ENCODE data around the gene AFDN.

The AFDN gene

GRCh38 chr6:168004023-168004422 is 177.3 kb downstream of the AFDN start:
- DNase-seq: no peak

DNA sequence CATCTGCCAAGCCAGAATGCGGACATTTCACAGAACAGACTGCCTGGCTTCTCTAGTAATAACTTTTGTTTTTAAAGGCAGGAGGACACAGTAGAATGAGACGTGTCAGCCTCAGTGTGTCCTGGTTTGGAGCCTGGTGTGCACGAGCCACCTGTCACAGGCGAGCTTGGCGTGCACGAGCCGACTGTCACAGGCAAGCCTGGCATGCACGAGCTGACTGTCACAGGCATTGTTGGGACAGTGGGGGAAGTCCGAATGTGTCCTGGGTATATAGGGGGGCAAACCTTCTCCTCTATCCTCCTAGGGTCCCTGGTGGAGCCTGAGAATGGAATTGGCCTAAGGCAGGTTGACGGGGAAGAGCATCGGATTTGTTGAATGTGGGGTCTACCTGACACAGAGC is 178.2 kb downstream of the AFDN start:
- no peak for DNase-seq

DNA sequence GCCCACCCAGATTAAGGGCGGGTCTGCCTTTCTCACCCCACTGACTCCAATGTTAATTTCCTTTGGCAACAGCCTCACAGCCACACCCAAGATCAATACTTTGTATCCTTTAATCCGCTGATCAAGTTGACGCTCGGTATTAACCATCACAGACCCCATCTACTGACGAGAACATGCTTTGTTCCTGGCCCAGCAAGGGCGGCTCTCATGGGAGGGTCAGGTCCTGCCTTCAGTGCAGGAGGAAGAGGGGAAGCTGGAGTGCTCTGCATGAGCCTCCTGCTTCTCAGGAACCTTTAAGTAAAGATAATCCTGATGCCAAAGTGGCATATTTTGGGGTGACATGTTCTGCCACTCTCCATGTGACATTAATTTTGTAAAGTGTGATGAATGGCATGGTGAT is 179.1 kb downstream of the AFDN start:
- DNase-seq: no peak

DNA sequence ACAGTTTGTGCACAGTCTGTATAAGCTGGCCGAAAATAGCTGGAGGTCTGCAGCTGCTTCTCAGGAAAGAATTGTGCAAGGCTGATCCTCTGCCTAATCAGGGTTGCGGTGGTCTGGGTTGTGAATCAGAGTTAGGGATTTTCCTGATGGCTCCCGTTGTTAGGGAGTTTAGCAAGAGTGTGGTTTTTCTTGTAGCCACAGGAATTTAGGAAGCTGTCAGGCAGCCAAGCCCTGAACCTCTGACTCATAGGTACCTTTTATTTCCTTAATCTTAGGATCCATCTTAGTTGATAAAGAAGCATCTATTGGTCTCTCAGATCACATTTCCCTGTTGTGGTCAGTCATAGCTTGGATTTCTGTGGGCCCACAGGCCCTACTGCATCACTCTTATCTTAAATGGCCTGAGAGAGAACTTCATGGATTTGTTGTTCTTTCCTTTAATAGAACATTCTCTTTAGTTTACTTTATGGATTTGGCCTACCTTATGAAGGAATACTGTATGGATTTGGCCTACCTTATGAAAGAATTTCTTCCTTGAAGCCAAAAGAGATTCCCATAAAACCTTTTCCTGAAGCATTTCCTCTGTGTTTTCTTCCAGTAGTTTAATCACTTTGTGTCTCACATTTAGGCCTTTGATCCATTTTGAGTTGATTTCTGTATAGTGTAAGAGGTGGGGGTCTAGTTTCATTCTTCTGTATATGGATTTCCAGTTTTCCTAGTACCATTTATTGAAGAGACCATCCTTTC is 181.1 kb downstream of the AFDN start:
- DNase-seq: no peak

DNA sequence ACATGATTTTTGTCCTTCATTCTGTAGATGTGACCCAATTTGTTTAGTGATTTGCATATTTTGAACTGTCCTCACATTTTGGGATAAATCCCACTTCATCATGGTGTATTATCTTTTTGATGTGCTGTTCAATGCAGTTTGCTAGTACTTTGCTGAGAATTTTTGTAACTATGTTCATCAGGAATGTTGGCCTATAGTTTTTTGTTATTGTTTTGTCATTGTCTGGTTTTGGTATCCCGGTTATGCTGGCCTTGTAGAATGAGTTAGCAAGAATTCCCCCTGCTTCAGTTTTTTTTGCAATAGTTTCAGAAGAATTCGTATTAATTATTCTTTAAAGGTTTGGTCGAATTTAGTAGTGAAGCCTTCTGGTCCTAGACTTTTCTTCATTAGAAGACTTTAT is 182.6 kb downstream of the AFDN start:
- DNase-seq: no peak

GRCh38 chr6:168011291-168011690 is 184.6 kb downstream of the AFDN start:
- DNase-seq: no peak

DNA sequence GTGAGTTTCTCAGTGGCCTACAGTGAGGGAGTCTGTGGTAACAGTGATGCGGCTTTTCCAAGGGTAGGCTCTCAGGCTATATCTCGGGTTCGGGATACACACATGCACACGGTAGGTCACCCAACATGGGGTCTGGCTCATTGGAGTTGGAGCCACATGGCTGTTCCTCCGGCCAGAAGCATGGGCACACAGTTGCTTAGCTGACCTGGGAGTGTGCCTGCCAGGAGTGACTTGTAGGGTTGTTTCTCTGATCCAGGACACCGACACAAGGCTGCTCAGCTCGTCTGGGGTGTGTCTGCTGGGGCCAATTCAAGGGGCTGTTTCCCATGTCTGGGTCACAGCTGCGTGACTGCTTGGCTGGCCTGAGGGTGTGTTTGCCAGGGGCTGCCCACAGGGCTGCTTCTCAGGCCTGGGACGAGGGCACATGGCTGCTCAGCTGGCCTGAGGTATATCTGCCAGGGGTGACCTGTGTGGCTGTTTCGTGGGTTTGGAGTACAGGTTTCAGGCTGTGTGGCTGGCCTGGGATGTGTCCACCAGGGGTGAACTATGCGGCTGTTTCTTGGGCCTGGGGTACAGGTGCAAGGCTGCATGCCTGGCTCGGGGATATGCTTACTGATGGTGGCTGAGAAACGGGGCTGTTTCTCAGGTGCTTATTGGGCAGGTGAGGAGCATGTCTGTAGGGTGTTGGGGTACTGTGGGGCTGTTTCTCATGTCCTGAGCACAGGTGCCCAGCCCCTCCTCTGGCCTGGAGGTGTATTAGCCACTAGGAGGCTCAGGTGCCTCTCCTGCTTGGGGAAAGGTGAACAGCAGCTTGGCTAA is 185.9 kb downstream of the AFDN start:
- no peak for DNase-seq

DNA sequence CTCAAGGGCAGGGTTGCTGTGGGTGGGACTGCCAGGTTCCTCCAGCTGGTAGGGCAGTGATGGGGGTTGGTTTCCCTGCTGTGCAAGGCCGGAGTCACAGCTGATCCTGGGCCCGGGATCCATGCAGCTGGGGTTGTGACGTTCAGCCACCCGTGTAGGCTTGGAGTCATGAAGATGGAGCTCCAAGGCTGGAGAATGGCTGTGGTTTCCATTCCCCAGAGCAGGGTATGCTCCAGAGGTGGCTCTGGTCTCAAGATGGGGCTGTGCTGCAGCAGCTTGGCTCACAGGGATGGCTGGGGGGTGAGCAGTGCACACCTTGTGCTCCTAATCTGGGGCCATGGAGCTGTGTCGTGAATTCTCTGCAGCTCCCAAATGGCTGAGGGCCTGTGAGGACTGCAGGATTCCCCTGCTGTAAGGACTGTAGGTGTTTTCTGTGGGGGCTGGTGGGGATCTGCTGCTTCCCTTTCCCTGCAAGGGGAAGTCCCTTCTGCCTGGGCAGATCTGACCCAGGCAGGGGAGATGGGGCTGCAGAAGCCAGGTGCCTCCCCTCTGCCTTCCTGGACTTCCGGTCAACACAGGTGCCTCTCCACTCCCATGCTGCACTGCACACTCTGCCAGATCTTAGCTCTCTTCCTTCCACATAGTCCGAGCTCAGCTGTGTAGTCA is 186.7 kb downstream of the AFDN start:
- no peak for DNase-seq

- no peak for DNase-seq
Measured at GRCh38 chr6:168014428-168014827, 187.7 kb downstream of the AFDN start.

DNA sequence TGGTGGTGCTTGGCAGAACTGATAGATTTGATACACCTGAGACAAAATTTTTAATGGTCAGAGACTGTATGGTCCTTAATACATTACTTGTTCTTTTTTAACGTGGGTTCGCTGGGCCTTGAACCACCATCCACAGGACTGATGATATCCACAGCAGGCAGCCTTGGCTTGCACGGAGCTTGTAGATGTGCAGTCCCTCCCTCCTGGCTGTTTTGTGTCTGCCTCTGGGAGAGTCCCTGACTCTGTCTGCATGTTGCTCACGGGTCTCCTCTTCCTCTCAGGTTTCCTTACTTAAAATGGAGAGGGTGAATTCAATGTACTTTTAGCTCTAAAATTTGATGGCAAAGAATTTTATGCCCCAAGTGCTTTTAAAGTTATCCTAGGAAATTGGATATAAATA is 188.3 kb downstream of the AFDN start:
- no peak for DNase-seq

DNA sequence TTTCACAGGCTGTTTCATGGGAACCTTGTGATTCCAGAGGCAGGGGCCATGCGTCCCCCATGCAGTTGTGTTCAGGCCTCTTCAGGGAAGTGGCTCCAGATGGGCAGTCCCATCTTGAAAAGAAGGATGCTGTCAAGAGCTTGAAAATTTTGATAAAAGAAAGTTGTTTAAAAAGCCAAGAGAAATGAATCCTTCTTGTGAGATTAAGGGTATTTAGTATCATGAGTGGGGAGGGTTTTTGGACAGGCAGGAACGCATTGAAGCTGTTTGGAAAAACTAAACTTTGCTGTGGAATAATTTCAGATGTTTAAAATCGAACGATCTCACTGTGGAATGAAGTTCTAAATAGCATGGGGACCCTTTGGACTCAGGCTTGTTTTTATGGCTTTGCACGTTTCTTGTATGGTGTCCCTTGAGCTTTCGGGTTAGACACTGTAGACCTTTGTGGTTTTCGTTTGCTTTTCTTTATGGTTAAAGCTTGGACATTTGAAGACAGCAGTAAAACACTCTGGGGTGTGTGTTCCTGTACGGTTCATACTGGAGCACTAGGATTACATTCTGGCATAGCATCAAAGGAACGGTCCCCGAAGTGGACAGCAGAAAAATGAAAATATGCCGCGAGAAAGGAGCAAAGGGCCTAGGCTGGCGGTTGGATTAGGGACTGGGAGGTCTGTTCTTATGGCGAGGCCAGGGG is 188.9 kb downstream of the AFDN start:
- no peak for DNase-seq

GRCh38 chr6:168016176-168016620 is 189.5 kb downstream of the AFDN start:
- DNase-seq: no peak

- DNase-seq: no peak
Measured at GRCh38 chr6:168016721-168017525, 190.2 kb downstream of the AFDN start.

GRCh38 chr6:168017629-168018028 is 190.9 kb downstream of the AFDN start:
- no peak for DNase-seq

GRCh38 chr6:168018664-168019063 is 192.0 kb downstream of the AFDN start:
- no peak for DNase-seq

GRCh38 chr6:168020242-168020641 is 193.5 kb downstream of the AFDN start:
- DNase-seq: no peak

DNA sequence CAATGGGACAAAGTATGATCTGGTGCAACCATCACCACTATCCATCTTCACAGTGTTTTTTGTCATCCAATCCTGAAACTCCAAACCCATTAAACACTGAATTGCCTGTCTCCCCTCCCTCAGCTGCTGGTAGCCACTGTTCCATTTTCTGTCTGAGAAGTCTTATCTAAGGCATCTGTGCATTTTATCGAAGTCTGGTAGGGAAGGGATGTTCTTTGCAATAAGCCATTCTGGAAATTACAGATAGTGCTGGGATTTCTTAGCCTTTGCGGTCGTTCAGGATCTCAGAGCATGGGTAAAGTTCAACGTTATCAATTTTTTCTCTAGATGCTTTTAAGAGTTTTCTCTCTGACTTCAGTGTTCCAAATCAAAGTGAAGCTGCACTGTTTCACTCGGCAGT is 194.9 kb downstream of the AFDN start:
- DNase-seq: no peak

Measured in NCI-H1417 (cell line).